ENCODE data around the gene CLEC2L.

DNA sequence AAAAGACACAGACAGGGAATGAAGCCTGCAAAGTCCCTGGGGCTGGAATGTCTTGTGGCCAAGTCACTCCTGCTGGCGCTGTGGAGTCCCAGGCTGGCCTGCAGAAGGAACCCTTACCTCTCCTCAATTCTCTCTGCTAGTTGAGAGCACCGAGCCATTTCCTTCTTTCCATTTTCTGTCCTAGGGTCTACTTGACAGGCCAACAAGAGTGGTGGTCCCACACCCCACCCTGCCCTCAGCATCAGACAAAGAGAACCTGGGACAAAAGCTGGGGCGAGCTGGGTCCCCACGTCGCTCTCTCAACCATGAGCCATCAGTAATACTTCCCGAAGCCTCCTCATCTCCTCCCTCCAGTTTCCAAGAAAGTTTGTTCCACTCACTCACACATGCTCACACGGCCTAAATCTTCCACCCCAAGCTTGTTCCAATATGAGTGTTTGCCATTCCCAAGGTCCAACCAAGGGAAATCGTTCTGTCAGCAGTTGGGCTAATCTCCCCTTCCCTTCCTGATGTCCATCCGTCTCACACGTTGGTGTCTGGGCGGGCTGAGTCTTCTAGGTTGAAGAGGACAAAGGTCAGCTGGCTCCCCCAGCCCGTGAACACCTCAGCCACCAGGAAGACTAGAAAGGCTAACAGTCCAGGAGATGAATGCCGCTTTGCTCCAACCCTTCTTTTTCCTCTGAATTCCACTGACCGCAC is 44.3 kb downstream of the CLEC2L start:
- no peak for TF ChIP-seq CTCF (IDR thresholded peaks at IDR 0.05)
- no peak for TF ChIP-seq POLR2A (IDR thresholded peaks at IDR 0.05)

All from breast epithelium (tissue), 3 donors.